RPMI8226 (cell line): ENCODE data around the gene TMEM82.

Source experiments
- DNase-seq: peaks from one replicate; pipeline ENCODE4 v3.0.0-alpha.2; 2015

The TMEM82 gene

DNA sequence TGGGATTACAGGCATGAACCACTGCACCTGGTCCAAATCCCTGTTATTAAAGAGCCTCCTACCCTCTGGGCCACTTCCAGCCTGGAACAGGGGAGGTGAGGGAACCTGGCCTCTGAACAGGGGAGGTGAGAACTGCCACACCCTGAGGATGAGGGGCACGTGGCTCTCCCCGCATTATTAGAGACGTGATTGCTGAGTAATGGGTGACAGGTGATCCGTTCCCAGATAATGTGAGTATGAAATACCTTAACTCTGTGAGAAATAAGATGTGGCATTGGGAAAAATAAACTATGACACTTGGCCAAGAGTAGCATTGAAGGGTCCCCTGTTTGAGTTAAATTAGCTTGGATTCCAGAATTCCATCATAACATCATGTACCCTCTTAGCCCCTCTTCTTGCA lies 19.9 kb upstream of the TMEM82 start:
- DNase-seq = no peak

DNA sequence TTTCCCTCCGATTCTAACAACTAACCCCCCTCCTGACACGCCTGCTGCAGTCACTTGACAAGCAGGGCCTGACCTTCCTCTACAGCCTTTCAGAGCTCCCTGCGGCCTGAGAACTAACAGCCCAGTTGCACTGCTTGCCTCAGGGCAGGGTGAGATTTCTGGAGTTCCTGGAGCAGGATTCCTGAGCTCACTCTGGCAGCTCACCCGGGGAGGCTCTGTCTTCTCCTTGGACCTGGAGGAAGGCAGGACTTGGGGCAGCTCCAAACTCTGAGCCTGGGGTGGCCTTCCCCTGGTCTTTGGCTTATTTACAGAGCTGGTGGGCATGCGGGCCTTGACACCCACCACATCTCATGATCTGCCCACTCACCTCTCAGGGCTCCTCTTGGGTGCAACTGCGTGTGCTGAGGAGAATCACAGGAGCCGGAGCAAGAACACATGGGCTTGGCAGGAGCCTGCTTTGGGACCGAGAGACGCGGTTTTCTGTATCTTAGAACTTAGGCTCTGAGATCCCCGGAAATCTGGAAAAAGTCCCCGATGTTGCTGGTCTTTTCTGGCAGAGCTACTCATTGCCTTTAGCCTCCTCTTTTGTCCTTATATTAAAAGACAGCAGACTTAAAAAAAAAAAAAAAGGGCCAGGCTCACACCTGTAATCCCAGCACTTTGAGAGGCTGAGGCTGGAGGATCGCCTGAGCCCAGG lies 19.3 kb upstream of the TMEM82 start:
- no peak for DNase-seq

DNA sequence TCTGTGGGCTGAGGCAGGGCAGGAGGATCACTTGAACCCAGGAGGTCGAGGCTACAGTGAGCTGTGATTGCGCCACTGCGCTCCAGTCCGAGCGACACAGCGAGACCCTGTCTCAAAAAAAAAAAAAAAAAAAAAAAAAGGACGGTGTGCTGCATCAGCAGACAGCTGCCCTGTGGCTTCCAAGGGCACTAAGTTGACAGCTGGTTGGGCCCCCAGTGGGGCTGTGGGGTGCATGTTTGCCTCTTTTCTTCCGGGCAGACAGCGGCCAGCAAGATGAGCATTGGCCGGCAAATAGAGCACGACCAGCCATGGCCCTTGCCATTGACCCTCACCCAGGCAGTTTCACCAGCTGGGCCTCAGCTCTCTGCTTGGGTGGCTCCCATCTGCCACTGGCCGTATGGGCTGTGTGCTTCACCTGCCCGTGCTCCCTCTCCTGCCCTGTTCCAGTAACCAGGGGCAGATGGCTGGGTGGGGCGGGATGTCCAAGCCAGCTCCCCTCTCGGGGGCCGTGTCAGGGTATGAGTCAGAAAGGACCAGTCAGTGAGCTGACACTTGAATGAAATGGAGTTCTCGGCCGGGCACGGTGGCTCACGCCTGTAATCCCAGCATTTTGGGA lies 18.6 kb upstream of the TMEM82 start:
- DNase-seq = no peak

DNA sequence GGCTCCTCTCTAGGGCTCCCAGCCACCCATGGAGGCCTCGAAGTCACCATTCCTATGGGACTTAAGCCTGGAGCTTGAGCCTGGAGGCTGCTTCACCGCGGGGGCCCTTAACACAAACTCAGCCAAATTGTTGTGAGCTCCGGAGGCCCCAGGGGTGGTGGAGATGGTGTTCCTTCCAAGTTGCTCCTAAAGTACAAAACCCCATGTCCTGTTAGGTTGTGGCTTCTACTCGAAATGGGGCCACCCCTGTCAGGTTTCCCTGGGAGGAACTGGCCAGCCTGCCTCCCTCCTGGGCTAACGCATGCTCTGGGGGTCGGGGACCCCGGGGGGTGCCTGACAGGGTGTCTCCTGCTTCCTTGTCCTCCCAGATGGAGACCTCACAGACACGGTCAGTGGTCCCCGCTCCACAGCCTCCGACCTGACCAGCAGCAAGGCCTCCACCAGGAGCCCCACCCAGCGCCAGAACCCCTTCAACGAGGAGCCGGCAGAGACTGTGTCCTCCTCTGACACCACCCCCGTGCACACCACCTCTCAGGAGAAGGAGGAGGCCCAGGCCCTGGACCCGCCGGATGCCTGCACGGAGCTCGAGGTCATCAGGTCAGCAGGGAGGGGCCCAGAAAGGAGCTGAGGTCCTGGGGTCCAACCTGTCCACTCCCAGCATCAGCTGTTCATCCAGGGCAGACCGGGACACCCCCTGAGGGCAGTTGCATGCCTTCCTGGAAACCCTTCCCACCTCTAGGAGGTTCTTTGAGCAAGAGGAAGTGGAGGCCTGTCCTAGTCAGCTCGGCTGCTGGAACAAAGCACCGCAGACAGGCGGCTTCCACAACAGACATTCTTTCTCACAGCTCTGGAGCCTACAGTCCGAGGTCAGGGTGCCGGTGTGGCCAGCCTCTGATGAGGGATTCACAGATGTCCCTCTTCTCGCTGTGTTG lies 17.1 kb upstream of the TMEM82 start:
- no peak for DNase-seq

DNA sequence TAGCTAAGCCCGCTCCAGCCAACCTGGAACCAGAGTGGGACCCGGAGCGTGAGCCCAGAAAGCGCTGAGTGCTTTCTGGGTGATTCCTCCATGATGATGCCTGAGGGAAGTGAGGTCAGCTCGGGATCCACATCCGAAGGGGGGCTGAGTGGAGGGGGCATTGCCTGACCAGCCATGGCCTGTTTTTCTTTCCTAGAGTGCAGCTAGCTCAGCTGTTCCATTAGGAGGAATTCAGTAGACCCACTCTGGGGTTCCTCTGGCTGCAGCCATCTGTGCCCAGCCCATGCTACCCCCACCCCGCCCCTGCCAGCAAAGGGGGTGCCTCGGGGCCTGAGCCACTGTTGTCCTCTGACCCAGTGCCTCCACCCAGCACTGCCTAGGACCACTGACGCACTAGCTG lies 15.8 kb upstream of the TMEM82 start:
- DNase-seq = no peak

DNA sequence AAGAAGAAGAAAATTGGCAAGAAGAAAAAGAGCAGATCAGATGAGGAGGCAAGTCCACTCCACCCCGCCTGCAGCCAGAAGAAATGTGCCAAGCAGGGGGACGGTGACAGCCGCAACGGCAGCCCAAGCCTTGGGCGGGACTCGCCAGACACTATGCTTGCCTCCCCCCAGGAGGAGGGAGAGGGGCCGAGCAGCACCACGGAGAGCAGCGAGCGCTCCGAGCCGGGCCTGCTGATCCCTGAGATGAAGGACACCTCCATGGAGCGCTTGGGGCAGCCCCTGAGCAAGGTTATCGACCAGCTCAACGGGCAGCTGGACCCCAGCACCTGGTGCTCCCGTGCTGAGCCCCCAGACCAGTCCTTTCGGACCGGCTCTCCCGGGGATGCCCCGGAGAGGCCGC lies 15.3 kb upstream of the TMEM82 start:
- DNase-seq = no peak

DNA sequence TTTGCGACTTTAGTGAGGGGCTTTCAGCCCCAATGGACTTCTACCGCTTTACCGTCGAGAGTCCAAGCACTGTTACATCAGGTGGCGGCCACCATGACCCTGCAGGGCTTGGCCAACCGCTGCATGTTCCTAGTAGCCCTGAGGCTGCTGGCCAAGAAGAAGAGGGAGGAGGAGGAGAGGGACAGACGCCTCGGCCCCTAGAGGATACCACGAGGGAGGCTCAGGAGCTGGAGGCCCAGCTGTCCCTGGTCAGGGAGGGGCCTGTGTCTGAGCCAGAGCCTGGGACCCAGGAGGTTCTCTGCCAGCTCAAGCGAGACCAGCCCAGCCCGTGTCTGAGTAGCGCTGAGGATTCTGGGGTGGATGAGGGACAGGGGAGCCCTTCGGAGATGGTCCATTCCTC lies 14.9 kb upstream of the TMEM82 start:
- no peak for DNase-seq

DNA sequence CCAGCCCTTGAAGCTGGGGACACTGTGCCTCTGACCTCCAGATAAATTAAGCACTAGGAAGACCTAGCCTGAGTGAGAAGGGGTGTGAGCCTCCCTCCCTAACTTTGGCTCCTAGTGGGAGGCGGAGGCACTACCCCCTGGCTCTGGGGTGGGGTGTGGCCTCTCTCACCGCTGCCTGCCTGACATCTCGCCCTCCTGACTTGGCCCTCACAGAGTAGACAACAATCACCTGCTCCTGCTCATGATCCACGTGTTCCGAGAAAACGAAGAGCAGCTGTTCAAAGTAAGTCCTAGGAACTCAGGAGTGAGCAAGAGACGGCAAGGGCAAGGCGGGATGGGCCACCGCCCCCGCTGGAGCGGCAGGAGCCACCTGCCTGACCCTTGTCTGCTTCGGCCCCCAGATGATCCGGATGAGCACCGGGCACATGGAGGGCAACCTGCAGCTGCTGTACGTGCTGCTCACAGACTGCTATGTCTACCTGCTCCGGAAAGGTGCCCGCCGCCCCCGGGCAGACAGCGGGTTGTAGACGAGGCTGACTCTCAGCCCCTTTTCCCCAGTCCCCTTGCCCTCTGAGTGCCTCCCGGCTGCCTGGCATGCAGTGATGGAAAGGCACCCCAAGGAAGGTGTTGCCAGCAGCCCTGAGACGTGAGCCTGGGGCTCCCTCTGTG lies 14.3 kb upstream of the TMEM82 start:
- DNase-seq = no peak

DNA sequence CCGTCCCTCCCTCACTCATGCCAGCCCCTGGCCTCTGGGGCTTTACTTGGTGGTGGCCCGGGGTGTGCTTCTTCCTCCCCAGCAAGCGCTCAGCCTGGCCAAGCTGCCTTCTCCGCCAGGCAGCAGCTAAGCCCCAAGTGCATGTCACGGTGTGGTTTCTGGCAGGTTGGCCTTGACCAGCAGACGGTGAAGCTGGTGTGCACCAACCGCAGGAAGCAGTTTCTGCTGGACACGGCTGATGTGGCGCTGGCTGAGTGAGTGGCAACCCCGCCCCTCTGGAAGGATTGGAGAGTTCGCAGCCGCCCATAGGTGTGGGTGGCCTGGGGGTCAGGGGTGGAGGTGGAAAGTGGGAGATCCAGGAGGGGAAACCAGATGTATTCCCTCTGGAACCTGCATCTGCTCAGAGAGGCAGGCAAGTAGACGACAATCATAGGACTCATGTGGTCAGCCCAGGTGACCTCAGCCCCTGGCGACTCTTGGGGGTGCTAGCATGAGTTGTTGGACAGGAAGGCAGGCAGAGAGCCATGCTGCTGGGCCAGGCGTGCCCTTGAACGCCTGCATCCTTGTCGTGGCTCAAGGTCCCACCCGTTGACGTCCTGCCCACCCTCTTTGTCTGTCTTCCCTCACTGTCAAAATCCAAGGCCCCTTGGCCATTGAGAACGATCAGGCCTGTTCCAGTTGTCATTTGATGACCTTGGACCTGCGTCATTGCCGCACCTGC lies 13.2 kb upstream of the TMEM82 start:
- DNase-seq = no peak

DNA sequence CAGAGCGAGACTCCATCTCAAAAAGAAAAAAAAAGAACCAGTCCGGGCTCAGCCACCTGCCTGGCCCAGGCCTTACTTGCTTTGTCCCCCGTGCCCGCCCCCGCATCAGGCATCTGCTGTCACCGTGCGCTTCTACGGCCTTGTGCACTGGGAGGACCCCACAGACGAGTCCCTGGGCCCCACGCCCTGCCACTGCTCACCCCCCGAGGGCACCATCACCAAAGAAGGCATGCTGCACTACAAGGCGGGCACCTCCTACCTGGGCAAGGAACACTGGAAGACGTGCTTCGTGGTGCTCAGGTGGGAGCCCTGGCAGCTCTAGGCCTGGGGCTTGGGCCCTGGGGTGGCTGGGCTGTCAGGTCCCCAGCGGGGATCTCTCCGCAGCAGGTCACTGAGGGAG lies 11.9 kb upstream of the TMEM82 start:
- no peak for DNase-seq

DNA sequence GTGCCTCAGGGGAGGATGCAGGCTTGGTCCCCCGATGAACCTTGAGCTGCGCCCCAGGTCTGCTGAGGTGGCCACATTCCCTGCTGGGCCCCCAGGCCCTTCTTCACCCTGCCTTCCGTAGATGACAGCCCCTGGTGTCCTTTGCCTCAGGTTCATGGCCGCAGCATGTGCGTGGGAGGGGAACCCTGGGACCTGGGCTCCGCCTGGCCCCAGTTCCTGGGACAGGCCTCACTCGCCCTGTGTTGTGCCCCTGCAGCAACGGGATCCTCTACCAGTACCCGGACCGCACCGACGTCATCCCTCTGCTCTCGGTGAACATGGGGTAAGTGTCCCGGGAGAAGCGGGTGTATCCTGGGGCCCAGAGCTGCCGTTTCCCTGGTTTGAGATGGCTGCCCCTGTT lies 11.4 kb upstream of the TMEM82 start:
- DNase-seq = no peak

DNA sequence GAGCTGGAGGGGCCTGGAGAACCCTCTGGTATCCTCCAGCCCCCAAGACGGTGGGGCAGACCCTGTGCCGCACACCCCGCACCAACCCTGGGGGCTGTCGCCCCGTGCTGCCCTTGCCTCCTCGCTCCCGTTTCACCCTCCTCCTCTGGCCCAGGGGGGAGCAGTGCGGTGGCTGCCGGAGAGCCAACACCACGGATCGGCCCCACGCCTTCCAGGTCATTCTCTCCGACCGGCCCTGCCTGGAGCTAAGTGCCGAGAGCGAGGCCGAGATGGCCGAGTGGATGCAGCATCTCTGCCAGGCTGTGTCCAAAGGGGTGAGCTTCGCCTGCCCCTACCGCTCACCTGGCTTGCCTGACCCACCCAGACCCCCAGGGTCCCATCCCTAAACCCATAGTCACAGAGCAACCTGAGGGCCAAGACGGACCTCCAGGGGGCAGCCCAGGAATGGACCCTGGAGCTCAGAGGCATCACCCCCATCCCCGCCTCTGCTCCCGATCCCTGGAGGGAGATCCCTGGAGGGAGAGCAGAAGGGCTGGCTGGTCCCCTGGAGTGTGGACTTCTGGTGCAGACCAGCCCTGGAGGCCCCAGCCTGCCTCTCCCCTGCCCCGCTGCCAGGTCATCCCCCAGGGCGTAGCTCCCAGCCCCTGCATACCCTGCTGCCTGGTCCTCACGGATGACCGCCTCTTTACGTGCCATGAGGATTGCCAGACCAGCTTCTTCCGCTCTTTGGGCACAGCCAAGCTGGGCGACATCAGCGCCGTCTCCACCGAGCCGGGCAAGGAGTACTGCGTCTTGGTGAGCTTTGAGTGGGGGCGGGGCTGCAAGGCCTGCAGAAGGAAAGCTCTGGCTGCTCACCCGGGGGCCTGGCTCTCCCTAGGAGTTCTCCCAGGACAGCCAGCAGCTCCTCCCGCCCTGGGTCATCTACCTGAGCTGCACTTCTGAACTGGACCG lies 10.3 kb upstream of the TMEM82 start:
- DNase-seq = no peak

DNA sequence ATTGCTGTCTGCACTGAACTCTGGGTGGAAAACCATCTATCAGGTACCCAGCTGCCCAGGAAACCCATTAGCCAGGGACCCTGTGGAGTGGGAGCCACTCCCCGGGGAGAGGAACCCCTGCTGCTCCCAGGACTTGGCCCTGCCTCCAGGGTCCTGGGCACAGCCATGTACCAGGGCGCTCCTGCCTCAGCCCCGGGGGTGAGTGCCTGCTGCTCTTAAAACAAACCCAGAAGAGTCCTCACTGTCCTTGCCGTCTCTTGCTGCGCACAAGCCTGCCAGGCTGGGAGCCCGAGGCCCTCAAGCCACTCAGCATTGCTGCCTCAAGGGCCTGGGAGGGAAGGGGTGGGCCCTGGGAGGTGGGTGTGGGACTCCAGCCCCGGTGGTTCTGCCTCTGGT lies 9.6 kb upstream of the TMEM82 start:
- DNase-seq = no peak

DNA sequence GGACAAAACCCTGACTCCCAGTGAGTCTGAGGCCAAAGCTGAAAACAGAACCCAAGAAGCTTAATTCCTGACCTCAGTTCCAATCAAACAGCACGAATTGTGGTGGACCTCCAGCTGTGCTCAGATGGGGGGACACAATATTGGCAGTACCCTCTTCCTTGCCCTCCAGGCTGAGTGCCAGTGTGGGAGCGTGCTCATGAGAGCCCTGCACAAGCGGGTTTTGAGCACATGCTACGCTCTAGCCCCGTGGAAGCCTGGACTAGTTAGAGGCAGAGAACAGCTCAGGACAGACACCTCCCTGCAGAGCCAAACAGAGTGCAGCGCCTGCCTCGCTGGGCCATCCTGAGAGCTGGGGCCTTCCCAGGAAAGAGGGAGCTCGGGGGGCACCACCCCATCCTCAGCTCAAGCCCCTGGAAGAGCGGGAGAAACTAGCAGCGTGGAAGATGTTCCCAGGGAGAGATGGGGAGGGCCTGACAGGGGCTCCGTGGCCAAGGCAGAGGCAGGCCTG lies 9.0 kb upstream of the TMEM82 start:
- DNase-seq = no peak

DNA sequence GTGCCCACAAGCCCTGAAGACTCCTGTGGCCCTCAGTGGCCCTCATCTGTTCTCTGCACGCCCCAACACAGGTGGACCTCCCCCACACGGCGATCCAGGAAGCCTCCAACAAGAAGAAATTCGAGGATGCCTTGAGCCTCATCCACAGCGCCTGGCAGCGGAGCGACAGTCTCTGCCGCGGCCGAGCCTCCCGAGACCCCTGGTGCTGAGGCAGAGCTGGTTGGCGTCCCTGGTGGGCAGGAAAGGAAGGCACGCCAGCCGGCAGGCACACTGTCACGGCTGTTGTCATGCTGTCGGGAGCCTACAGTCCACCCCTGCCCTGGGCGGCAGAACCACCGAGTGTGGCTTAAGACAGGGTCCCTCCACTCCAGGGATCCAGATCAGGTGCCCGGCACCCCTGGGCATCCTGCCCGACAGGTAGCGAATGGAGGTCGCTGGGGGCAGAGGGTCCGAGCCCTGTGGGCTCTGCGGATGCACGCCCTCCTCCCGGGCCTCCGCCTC lies 8.5 kb upstream of the TMEM82 start:
- no peak for DNase-seq

DNA sequence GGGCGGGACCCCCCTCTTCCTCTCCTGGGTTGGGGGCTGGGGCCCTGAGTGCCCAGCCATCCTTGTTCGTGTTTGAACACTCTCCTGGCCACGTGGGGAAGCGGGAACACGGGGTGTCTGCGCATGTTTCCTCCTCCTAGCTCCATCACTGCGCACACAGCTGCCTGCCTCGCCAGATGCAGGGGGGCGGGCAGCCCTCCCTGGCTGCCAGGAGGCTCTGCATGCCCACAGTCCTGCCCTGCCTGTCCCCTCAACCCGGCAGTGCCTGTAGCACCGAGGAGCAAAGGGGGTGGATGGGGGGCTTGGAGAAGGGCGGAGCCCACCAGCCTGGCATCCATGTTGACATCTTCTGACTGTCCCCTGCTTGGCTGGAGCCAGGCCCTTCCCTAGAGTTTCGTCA lies 8.0 kb upstream of the TMEM82 start:
- no peak for DNase-seq

DNA sequence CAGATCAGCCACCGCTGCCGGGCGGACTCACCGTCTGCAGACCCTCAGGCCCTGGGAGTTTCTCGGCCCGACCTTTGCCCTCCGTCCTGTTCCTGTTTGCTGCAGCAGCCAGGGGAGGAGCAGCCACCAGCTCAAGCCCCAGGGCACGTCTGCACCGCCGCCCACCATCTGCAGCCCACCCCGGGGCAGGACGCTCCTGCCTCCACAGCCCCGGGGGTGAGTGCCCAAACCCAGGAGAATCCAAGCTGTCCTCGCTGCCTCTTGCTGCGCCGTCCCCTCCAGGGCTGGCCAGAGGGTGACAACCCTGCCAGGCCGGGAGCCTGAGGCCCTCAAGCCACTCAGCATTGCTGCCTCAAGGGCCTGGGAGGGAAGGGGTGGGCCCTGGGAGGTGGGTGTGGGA lies 7.4 kb upstream of the TMEM82 start:
- no peak for DNase-seq

DNA sequence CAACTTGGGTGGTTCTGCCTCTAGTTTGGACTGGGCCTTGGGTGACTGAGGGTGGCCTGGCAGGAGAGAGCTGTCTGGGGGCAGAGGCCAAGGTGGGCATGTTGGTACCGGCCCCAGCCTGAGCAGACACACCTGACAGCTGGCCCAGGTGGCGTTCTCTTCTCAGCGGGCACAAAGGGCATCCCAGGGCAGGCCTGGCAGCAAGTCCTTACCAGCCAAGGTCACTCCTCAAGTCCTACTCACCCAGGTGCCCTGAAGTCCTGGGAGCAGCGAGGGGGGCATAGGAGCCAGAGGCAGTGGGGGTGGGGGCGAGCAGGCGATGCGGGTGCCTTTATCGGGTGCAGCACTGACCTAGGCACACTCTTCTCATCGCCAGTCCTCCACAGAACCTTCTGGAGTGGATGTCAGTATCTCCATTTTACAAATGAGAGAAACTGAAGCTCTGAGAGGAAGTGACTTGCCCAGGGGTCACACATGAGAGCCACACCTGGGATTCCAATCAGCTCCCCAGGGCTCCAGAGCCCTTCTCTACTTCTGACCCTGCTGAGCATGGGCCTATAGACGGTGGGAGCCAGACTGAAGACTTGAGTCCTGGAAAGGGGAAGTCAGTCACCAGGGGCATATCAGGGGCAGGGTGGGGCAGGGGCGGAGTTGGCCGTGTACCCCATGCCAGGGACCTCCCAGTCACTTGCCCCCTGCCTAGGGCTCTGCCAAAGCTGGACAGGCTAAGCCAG lies 6.8 kb upstream of the TMEM82 start:
- DNase-seq = no peak

DNA sequence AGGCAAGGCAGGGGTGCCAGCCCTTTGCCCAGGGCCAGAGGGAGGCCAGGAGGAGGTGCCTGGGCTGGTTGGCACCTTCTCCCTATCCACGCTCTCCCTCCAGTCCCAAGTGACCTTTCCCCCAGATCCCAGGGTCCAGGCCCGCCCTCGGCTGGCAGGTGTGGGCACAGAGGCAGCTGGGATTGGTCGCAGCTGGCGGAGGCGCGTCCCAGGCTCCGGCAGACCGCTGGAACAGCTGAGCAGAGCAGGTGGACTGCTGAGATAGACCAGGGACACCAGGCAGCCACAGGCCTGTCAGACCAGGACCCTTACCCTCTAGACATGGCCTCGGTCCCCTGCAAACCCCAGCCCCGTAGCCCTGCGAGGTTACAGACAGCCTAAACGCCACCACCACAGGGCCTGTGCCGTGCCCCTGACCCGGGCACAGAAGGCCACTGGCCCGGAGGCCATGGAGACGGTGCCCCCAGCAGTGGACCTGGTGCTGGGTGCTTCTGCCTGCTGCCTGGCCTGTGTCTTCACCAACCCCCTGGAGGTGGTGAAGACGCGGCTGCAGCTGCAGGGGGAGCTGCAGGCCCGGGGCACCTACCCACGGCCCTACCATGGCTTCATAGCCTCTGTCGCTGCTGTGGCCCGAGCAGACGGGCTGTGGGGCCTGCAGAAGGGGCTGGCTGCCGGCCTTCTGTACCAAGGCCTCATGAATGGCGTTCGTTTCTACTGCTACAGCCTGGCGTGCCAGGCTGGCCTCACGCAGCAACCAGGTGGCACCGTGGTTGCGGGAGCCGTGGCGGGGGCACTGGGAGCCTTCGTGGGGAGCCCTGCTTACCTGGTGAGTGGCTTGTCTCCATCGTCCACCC lies 6.0 kb upstream of the TMEM82 start, which contains the start of gene SLC25A34:
SLC25A34 (plus strand) TSS at position 221 of the 854 bp plus-strand sequence; CDS start at position 449, 228 bp downstream.
- DNase-seq = no peak
